ENCODE results near the gene SLC12A3.

Gene SLC12A3

GRCh38 chr16:56945847-56946527 lies 81.0 kb downstream of the SLC12A3 start:
- DNase-seq = no peak

- DNase-seq = no peak
Measured at GRCh38 chr16:56946767-56947603, 82.0 kb downstream of the SLC12A3 start.

GRCh38 chr16:56947604-56947995 lies 82.6 kb downstream of the SLC12A3 start:
- DNase-seq = no peak

- no peak for DNase-seq
Measured at GRCh38 chr16:56948234-56948633, 83.2 kb downstream of the SLC12A3 start.

- DNase-seq = no peak
Measured at GRCh38 chr16:56950051-56950450, 85.0 kb downstream of the SLC12A3 start.

- DNase-seq = no peak
Measured at GRCh38 chr16:56950455-56950854, 85.4 kb downstream of the SLC12A3 start.

GRCh38 chr16:56950881-56951771 lies 86.1 kb downstream of the SLC12A3 start:
- peak in 1 of 2 experiments; percentile 13 for DNase-seq

GRCh38 chr16:56953006-56953405 lies 88.0 kb downstream of the SLC12A3 start:
- no peak for DNase-seq

GRCh38 chr16:56956076-56956475 lies 91.1 kb downstream of the SLC12A3 start:
- DNase-seq = no peak

- no peak for DNase-seq
Measured at GRCh38 chr16:56956756-56957155, 91.7 kb downstream of the SLC12A3 start.

- DNase-seq = no peak
Measured at GRCh38 chr16:56960681-56961281, 95.8 kb downstream of the SLC12A3 start.

GRCh38 chr16:56961386-56961785 lies 96.4 kb downstream of the SLC12A3 start:
- DNase-seq = no peak

GRCh38 chr16:56961851-56962281 lies 96.9 kb downstream of the SLC12A3 start, which contains the start of gene CETP:
Gene CETP, plus strand, starts transcription at chr16:56961950. Its CDS starts 30 bp downstream, at chr16:56961980.
- no peak for DNase-seq

GRCh38 chr16:56964243-56965148 lies 99.5 kb downstream of the SLC12A3 start:
- peak in 1 of 2 experiments; percentile 9 for DNase-seq

Measured in NCI-H187 (cell line).